NCI-H2029 (cell line): ENCODE measurements around the gene SHISAL1.

Experiments
- DNase-seq: peaks from one replicate; lab custom pipeline; 2025; lab: John Stamatoyannopoulos, UW

SHISAL1 gene

GRCh38 chr22:44231233-44231632, 81.5 kb downstream of the SHISAL1 start:
- DNase-seq: no peak

- DNase-seq: no peak
These were observed 82.9 kb downstream of the SHISAL1 start for GRCh38 chr22:44229809-44230208.

GRCh38 chr22:44229331-44229730, 83.4 kb downstream of the SHISAL1 start:
- DNase-seq: no peak

- DNase-seq: no peak
These were observed 86.9 kb downstream of the SHISAL1 start for GRCh38 chr22:44225812-44226211.

GRCh38 chr22:44225091-44225689, 87.6 kb downstream of the SHISAL1 start:
- no peak for DNase-seq

GRCh38 chr22:44224166-44224565, 88.6 kb downstream of the SHISAL1 start:
- no peak for DNase-seq

GRCh38 chr22:44221710-44222475, 90.9 kb downstream of the SHISAL1 start:
- DNase-seq: no peak

- no peak for DNase-seq
These were observed 91.7 kb downstream of the SHISAL1 start for GRCh38 chr22:44220727-44221680.

GRCh38 chr22:44219101-44219870, 93.5 kb downstream of the SHISAL1 start:
- no peak for DNase-seq

- DNase-seq: no peak
These were observed 94.7 kb downstream of the SHISAL1 start for GRCh38 chr22:44218071-44218470.

- no peak for DNase-seq
These were observed 95.4 kb downstream of the SHISAL1 start for GRCh38 chr22:44217346-44217745.

- no peak for DNase-seq
These were observed 97.5 kb downstream of the SHISAL1 start for GRCh38 chr22:44215287-44215686.

GRCh38 chr22:44214764-44215163, 98.0 kb downstream of the SHISAL1 start:
- DNase-seq: no peak

GRCh38 chr22:44214187-44214586, 98.6 kb downstream of the SHISAL1 start:
- DNase-seq: no peak

GRCh38 chr22:44213489-44214043, 99.2 kb downstream of the SHISAL1 start:
- no peak for DNase-seq

- DNase-seq: no peak
These were observed 99.8 kb downstream of the SHISAL1 start for GRCh38 chr22:44212936-44213335.

- DNase-seq: no peak
These were observed 100.5 kb downstream of the SHISAL1 start for GRCh38 chr22:44211946-44212930.

- DNase-seq: no peak
These were observed 101.3 kb downstream of the SHISAL1 start for GRCh38 chr22:44211256-44211945.

- no peak for DNase-seq
These were observed 102.0 kb downstream of the SHISAL1 start for GRCh38 chr22:44210722-44211121.

GRCh38 chr22:44209343-44209742, 103.4 kb downstream of the SHISAL1 start:
- no peak for DNase-seq
